CD4-positive, alpha-beta T cell treated with Interleukin-17A for 1 hour (primary cell): ENCODE measurements around the gene IKBKE.

Source experiments
- DNase-seq: peaks from one replicate; pipeline ENCODE4 v3.0.0-alpha.2; 2020

The IKBKE gene

DNA sequence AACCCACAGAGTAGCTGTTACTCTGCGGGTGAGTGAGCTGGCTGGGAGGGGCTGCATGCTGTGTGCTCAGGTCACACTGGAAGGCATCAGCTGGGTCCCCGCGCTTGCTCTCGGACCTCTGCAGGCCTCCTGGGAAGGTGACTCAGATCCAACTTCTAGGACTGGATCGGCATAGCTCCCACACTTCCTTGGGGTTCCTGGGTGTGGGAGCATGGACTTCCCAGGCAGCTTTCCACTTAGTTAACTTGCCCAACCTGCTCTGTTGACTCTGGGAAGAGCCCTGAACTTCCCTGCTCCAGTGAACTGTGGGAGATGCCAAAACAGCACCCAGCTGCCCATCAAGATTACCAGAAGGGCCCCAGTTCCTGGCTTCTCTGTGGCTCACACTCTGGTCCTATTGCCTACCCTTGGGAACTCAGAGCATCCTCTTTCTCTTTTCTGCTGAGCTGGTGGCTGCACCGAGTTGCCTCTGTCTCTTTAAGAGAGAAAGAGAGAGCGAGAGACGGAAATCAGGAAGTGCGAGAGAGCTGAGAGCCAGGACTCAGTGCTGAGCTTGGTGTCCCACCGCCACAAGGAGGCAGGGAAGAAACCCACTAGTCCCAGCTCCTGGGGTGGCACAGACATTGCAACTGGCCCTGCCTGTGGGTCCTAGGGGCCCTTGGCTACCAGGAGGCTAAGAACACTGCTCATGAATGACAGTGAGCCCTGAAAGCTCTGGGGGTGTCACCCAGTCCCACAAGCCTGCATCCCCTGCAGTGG is at the start of gene IKBKE:
IKBKE (plus strand) TSS at position 544 of the 759 bp plus-strand sequence. CDS start 2,752 bp downstream, outside the sequence.
- DNase-seq: peak; percentile 64

DNA sequence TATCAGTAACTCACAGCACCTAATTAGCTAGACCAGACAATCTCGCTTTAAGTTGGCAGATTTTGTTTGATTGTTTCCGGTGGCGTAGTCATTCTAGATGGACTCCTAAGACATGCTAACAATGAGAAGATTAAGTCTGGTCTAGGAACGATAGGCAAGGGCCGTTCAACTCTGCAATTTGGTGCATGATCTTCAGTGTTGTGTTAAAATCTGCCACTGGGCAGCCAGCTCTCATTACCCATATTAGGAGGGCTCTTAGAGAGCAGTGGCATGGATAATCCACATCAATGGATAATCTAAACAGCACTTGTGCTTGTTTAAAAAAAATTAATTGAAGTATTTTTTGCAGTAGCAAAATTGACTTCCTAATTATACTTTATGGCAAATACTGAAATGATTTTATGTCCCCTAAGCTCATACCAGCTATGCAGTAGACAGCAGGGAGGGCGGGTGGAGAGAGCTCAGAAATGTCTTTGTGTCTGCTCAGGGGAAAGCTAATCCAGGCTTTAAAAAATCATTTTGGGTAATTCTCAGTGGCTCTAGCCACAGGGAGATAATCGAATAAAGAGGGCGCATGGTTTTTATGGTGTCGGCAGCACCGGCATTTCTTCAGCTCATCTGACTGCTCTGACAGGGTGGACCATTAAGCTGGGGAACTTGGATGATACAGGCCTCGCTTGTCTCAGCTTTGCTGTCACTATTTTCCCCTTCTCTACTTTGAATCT is 48.5 kb upstream of the IKBKE start:
- no peak for DNase-seq

DNA sequence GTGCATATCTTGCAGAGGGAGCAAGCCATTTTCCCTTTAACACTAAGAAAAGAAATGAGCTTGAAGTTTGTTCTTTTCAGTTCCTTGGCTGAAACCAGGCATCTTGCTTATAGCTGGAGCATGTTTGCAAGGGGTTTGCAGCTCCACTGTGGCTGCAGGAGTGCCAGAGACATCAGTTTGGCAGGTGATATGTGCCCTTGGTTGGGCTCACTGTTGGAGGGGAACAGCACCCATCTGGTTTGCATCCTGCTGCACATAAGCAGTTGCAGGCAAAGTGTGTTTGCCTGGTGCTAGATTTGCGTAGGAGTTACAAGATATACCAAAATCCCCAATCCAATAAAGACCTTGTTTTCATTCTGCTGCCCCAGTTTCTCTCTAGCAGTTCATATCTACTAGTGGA is 47.8 kb upstream of the IKBKE start:
- DNase-seq: no peak

DNA sequence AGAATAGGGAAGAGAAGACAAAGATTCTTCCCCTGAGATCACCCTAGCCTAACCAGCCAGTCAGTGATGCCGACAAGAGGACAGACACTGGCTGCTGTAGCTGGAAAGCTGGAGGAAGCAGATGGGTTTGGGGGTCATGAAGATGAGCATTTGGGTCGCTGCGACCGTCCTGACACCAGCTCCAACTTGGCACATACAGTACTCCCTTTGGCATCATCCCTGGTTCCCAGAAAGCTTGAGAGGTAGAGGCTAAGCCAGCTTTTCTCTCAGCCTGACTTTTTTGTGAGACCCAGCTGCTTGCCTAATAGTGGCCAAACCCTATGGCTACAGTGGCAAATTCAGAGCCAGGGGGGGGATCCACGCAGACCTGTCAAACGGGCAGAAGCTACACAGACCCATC is 43.0 kb upstream of the IKBKE start:
- DNase-seq: no peak

DNA sequence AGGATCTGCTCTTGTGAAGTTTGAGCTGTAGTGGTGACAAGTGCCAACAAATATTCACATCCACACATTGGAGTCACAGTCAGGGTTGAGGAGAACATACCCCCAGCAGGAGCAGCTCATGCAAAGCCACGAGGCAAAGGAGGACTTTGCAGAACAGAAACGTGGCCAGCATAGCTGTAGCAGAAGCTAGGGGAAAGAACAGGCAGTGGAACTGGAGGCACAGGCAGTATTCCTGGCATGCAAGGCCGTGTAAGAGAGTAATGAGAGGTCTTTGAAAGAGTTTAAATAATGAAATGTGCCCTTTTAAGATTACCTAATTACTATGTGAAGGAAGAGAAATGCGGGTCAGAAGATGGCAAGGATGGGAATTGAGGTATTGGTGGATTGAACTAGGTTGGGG is 40.9 kb upstream of the IKBKE start:
- DNase-seq: no peak

DNA sequence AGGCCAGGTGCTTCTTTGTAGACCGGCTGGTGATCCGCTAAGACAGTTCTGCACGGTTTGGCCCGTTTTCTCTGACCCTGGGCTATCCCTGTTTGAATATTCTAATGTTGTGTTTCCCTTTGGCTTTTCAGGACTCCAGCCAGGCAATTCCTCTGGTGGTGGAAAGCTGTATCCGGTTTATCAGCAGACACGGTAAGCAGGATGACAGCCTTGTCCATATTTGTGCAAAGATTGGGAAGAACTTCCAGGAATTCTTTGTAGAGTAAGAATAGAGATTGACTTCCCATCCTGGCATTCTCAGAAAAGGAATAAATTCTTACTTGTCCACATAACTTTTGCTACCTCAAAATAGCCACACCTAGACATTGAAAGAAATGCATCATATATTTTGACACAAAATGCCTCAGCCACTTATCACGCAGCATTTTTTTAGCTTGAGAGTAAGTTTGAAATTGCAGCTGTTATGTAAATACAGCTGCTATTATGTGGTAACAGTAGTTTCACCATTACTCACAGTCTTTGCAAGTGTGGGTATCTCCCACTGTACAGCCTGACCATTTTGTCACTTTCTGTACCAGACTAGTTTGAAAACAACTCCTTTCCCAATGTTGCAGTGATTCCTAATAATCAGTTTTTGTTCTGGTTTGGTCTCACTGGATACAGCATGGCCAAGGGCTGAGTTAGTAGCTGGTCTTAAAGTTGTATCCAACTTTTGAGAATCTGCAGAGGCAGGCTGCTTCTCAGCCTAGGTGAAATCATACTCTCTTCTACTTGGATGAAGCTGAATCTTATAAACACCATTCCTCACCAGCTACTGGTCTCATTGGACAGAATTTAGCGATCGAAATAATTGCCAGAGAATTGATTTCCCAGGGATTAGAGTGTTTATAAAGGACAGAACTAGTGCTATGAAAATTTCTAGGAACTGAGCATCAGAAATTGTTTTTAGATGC is 40.0 kb upstream of the IKBKE start:
- no peak for DNase-seq

DNA sequence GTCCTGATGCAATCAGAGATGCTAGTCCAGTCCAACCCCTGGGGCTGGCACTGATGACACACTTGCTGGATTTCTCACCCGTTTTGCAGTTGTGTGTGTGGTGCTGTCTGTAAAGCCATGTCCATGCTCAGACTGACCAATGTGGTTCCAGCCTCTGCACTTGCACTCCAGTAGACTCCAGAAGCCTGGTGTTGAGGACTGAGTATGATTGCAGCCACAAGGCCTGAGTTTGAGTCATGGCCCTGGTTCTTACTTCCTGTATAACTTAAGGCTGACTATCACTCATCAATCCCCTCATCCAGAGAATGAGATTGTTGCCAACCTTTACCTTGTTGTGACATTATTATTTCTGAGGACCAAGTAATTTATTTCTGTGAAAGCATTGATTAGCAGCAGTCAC is 34.8 kb upstream of the IKBKE start:
- DNase-seq: no peak

DNA sequence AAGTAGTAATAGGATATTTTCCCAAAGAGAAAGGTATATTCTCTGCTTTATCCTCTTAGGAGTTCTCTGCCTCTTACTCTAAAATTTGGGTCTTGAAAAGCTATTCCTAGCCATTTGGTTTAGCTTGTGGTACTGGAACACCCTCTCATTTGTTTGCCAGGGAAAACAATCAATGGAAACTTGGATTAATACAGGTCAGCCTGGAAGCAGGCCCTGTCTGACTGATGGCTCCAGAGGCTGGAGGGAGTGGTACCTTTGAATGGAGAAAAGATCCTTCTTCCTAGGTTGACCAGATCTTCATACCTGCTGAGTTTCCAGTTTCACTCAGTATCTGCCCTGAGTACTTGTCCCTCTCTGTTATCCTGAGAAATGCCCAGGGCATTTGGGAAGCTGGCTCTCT is 31.7 kb upstream of the IKBKE start:
- DNase-seq: no peak

DNA sequence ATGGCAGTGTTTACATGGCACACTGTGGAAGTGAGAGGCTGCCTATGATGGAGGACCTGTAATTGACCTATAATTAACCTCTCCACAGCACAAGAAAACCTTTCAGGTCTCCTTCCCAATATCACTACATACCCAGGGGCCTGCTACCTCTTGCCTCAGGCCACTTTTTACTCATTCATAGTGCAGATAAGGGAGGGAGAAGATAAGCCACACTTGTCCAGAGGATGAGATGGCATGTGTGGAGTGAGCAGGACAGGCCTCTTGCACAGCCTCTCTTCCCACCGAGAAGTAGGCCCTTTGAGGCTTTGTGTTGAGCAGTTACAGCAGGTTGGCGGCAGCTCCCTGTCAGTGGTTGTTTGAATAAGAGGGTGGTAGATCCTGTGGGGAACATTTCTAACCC is 31.1 kb upstream of the IKBKE start:
- DNase-seq: no peak

DNA sequence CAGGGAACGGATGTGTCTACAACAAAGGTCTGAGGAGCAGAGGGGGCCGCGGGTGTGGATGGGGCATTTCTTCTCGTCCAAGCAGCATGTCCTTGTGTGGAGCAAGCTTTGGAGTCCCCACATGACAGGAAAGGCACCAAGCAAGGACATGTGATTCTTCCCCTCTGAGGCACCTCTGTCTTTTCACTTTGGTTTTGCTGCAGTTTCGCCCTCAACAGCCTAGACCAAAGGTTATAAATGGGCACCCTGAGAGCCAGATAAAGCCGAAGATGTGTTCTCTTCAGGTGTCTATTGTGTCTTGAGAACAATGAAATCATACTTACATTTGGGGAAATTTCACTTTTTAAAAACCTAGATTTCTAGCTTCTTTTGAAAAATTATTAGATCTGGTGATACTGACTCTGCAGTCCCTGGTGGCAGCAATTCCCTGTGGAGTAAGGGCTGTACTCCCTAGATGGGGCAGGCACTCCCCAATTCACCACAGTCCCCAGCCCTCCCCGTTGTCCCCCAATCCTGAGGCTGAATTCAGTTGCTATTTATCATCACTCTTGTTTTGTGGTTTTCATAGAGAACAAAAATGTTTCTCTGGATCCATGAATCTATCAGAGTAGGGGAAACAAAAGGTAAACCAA is 28.8 kb upstream of the IKBKE start:
- DNase-seq: no peak

DNA sequence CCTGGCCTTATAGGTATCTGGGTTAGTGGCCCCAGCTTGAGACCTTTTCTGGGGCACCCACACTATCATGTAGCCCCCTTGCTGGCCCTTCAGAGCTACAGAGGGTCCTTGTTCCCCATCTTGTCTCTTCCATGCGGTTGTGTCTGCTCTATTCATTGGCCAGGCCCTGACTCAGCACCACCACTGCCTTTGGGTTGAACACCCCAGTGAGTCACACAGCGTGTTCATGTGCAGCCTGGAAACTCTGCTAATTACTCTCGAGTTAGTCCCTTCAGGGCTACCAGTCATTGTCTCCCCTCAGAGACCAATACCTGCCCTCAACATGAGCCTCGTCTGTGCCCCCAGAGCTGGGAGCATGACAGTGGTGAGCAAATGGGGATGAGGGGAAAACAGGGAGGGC is 28.2 kb upstream of the IKBKE start:
- no peak for DNase-seq

DNA sequence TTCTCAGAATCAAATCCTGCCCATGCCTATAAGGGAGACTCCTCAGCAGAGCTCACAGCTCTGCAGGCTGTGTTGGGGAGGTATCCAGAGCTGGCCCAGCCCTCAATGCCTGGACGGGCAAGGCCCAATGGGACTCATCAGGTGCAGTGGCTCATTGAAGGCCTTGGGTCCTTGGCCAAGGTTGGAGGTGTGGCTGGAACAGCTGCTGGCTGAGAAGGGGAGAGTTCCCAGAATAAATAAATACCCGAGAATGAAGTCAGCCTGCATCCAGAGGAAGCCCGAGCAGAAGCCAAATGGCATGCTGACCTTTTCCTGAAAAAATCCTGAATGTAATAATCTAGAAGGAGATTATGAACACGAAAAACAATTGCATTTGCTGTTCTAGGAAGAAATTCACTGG is 25.2 kb upstream of the IKBKE start:
- DNase-seq: no peak

DNA sequence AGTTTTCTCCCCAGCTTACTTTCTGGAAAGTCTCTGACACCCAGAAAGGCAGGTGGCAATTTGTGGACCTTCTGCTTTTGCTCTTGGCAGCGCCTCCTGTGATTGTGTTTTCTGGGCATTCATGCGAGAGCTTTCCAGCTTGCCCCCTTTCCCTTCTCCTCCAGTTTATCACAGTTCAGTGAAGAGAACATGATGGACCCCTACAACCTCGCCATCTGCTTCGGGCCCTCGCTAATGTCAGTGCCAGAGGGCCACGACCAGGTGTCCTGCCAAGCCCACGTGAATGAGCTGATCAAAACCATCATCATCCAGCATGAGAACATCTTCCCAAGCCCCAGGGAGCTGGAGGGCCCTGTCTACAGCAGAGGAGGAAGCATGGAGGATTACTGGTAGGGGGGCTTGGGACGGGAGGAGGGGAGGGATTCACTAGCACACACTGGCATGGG is 24.3 kb upstream of the IKBKE start:
- no peak for DNase-seq

DNA sequence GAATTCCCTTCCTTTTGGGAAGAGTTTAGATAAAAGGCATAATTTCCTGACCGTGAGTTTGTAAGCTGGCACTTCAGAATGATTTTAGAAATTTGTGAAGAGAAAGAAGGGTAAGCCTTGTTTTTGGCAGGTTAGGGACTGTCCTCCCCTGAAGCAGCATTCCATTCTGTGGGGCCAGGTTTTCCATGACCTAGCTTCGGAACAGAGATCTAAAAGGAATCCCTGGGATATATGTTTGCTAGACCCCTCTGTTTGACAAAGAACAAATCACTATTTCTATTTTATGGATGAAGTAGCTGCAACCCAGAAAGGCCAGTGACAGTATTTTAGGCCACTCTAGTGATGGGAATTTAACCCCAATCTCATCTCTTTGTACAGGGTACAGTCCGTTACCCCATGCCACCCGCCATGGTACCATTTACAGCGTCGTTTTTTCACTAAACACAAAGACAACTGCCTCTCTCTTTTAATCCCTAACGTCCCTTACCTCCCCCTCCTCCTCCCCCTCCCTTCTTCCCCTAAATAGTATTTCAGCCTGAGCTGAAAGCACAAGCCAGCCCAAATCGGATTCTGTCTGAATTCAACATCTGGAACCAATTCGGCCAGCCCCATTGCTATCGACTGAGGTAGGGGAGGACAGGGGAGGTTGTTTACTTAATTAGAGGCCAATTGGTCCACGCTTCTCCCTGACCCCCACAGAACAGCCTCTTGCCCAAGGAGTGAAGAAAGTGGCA is 23.4 kb upstream of the IKBKE start:
- no peak for DNase-seq

DNA sequence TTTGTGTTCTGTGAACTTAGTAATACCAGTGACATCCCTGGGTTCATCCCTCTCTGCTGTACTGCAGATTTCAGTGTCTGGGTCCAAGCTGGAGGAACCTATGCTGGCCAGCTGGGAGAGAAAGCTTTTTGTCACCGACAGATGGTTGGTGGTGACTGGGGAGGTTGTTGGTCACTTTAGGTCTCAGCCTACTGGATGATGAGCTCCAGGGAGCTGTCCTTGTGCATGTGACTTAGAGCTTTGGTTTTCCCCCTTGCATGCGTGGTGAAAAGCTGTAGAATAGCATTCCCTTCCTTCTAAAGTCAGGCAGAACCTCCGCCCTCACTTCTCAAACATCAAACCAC is 22.9 kb upstream of the IKBKE start:
- no peak for DNase-seq

DNA sequence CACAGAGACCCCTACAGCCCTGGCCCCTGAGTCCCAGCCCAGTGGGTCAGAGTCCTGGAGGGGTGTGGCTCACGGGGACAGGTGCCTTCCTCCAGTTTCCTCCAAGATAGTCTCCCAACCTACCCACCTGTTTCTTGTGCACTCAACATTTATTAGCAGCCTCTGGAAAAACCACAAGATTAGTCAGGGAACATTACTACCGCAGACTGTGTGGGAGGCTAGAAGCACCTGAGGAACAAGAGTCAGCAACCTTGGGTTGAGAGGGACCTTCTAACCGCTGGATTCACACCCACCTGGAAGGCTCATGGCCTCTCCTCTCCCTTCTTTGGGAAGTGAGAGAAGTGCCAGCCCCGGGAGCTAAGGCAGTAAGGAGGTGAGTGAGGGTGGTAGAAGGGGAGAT is 22.5 kb upstream of the IKBKE start:
- DNase-seq: no peak

DNA sequence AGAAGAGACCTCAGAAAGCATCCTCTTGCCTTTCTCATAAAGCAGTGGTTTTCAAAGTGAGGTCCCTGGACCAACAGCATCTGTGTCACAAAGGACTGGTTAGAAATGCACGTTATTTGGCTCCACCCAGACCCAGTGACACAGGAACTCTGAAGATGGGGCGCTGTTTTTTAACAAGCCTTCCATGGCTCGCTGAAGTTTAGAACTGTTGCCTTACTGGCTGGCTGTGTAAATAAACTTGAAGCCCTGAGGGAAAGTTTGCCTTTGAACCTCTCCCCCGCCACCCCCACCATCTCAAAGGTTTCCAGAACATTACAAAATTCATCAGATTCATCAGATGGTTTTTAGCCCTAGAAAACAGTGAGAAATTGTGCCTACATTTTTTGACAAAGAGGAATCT is 21.8 kb upstream of the IKBKE start:
- no peak for DNase-seq

DNA sequence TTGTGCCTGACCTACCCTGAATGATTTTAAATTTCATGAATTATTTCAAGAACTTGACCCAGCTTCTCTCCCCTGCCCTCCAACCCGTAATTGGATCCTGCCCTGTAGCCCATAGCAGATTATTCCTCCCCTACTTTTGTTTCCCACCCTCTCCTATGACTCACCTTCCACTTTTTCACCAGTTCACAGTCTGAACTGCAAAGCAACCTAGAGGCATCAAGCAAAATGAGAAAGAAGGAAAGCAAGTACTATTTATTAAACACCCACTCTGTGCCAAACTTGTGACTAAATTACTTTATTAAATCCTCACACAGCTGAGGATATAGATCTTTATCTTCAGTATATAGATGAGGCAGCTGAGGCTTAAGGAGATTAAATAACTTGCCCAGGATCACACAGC is 20.7 kb upstream of the IKBKE start:
- DNase-seq: no peak

DNA sequence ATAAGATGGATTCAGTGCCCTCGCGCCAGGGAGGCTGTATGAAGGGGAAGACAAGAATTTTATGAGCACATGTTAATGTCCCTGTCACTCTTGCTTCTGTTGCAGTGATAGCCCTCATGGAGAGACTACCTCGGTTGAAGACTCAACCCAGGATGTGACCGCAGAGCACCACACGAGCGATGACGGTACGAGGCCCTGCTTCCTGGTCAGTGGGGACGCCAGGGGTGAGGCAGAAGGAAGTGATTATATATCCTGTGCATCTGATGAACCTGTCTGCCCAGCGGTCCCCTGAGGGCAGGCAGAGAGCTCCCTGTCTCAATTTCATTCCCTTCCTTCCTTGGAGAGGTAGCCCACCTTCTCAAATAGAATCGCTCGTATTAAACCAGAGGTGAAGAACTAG is 20.0 kb upstream of the IKBKE start:
- DNase-seq: no peak

DNA sequence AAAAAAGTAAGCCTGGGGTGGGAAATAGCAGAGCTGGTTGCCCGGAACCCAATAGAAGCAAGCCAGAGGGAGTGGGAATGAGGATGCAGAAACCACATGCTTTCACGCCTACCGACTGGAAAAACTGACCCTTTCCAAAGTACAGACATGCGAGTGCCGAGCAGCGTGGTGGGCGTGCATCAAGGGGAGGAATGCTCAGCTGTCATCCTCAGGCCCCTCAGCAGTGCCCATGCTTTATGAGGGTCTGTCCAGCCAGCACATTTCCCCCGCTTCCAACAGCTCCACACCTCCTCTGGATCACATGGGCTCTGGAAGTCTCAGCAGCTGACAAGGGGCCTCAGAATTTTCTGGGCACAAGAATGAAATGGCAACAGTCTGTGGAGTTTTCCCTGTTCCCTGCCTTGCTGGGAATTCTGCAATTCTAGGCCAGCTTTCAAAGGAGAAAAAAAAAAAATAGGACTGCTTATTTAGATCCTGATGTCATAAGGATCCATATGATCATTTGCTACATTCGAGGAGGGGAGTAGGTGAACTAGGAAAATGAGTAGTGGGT is 19.1 kb upstream of the IKBKE start:
- DNase-seq: no peak

DNA sequence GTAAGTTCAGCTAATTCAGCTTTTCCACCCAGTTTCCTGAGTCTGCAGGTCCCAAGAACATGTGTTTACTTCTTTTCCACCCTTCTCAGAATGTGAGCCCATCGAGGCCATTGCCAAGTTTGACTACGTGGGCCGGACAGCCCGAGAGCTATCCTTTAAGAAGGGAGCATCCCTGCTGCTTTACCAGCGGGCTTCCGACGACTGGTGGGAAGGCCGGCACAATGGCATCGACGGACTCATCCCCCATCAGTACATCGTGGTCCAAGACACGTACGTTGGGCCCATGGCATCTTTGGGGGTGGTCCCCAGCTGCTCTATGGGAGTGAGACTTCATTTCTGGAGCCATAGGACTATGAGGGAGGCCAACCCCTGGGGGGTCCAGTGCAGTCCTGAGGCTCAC is 17.2 kb upstream of the IKBKE start:
- no peak for DNase-seq

DNA sequence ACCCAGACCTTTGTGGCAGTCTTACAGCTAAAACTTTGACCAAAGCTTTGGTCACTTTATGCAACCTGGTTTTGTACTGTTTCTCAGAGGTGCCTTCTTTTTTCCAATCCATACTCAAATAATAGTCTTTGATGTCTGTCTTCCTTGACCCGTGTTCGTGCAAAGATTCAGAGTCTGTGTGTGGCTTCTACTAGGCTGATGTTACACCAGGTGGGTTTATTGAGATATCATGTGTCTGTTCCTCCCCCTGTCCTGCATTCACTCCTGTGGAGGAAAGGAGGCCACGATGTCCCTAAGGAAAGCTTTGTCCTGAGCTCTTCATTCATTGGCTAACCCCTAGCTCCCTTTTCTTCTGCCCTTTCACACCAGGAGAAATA is 15.0 kb upstream of the IKBKE start:
- no peak for DNase-seq
